OCI-LY1 (cell line): ENCODE measurements around the gene SPTSSB.

Experiments used
- H2AFZ ChIP-seq: fragments of 200-600 bp; sonication (generic), shearing (Covaris generic); 2 replicates; pipeline ENCODE4 v1.6.0; 2014; ENCODE audit warnings: antibody characterized with exemption, mild to moderate bottlenecking, low read length
- H3F3A ChIP-seq: fragments of 200-600 bp; sonication (generic), shearing (Covaris generic); 2 replicates; pipeline ENCODE4 v1.6.0; 2014; ENCODE audit warnings: mild to moderate bottlenecking, antibody characterized with exemption, low read length, moderate library complexity; ENCODE audit not compliant: insufficient read depth
- H3K27ac ChIP-seq: fragments of 200-600 bp; sonication (generic); 2 replicates; pipeline ENCODE4 v1.5.1; 2014; ENCODE audit warnings: low read length, mixed run types, mild to moderate bottlenecking, low read depth; ENCODE audit not compliant: poor library complexity, severe bottlenecking
- H3K27me3 ChIP-seq: fragments of 200-600 bp; sonication (generic); 2 replicates; pipeline ENCODE4 v1.6.0; 2014; ENCODE audit warnings: antibody characterized with exemption, mild to moderate bottlenecking, low read length, moderate library complexity; ENCODE audit not compliant: insufficient read depth
- H3K36me3 ChIP-seq: fragments of 200-600 bp; sonication (generic); 2 replicates; pipeline ENCODE4 v1.6.1; 2014; ENCODE audit warnings: mild to moderate bottlenecking, antibody characterized with exemption, low read length, moderate library complexity, mixed read lengths; ENCODE audit not compliant: insufficient read depth
- H3K4me1 ChIP-seq: fragments of 200-600 bp; sonication (generic); 2 replicates; pipeline ENCODE4 v1.5.1; 2014; ENCODE audit warnings: mild to moderate bottlenecking, low read length, moderate library complexity; ENCODE audit not compliant: insufficient read depth, severe bottlenecking
- H3K4me2 ChIP-seq: fragments of 200-600 bp; sonication (generic), shearing (Covaris generic); 2 replicates; pipeline ENCODE4 v1.6.1; 2014; ENCODE audit warnings: low read length
- H3K4me3 ChIP-seq: fragments of 200-600 bp; sonication (generic); 2 replicates; pipeline ENCODE4 v1.5.1; 2014; ENCODE audit warnings: low read length, low read depth, mild to moderate bottlenecking, mixed read lengths; ENCODE audit not compliant: poor library complexity, severe bottlenecking
- H3K79me2 ChIP-seq: fragments of 200-600 bp; shearing (Covaris generic); 2 replicates; pipeline ENCODE4 v1.6.1; 2016; ENCODE audit warnings: mixed run types, low read length, mixed read lengths; ENCODE audit not compliant: insufficient read depth
- H3K9ac ChIP-seq: fragments of 200-600 bp; sonication (generic), shearing (Covaris generic); 2 replicates; pipeline ENCODE4 v1.6.1; 2014; ENCODE audit warnings: mild to moderate bottlenecking, low read length, mixed read lengths
- H3K9me2 ChIP-seq: fragments of 200-600 bp; sonication (generic), shearing (Covaris generic); 2 replicates; pipeline ENCODE4 v1.6.1; 2014; ENCODE audit warnings: low read depth, mild to moderate bottlenecking, low read length, mixed read lengths
- H3K9me3 ChIP-seq: fragments of 200-600 bp; shearing (Covaris generic); 2 replicates; pipeline ENCODE4 v1.6.1; 2014; ENCODE audit warnings: low read length, mixed read lengths
- H4K20me1 ChIP-seq: fragments of 200-600 bp; sonication (generic), shearing (Covaris generic); 2 replicates; pipeline ENCODE4 v1.6.0; 2016; ENCODE audit warnings: mild to moderate bottlenecking, low read length; ENCODE audit not compliant: insufficient read depth
- EZH2 ChIP-seq: fragments of 200-600 bp; sonication (generic), shearing (Covaris generic); IDR thresholded peaks from 2 replicates; pipeline ENCODE4 v1.8.0; 2017; ENCODE audit warnings: borderline replicate concordance, mixed run types, mild to moderate bottlenecking, antibody characterized with exemption, low read length, moderate library complexity, mixed read lengths
- TF ChIP-seq, protein P1 (sequence below): fragments of 200-600 bp; sonication (generic), shearing (Covaris generic); IDR thresholded peaks from 2 replicates; pipeline ENCODE4 v1.5.1; 2017; ENCODE audit warnings: mild to moderate bottlenecking, antibody characterized with exemption, low read length, moderate library complexity, mixed read lengths

SPTSSB gene

GRCh38 chr3:161369531-161369930 lies 1.8 kb downstream of the SPTSSB start:
- no peaks in the 10 kb centered on the region for H3F3A ChIP-seq
- H3K9ac ChIP-seq = no peak overlapping the region
- H3K4me3 ChIP-seq = no peak overlapping the region
- H3K4me1 ChIP-seq = no peaks in the 10 kb centered on the region
- no peak for TF ChIP-seq EZH2
- TF ChIP-seq, protein P1, sequence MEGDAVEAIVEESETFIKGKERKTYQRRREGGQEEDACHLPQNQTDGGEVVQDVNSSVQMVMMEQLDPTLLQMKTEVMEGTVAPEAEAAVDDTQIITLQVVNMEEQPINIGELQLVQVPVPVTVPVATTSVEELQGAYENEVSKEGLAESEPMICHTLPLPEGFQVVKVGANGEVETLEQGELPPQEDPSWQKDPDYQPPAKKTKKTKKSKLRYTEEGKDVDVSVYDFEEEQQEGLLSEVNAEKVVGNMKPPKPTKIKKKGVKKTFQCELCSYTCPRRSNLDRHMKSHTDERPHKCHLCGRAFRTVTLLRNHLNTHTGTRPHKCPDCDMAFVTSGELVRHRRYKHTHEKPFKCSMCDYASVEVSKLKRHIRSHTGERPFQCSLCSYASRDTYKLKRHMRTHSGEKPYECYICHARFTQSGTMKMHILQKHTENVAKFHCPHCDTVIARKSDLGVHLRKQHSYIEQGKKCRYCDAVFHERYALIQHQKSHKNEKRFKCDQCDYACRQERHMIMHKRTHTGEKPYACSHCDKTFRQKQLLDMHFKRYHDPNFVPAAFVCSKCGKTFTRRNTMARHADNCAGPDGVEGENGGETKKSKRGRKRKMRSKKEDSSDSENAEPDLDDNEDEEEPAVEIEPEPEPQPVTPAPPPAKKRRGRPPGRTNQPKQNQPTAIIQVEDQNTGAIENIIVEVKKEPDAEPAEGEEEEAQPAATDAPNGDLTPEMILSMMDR = no peak
- H3K36me3 ChIP-seq = no peaks in the 10 kb centered on the region
- no peaks in the 10 kb centered on the region for H3K9me3 ChIP-seq
- H3K9me2 ChIP-seq = no peaks in the 10 kb centered on the region
- H2AFZ ChIP-seq = no peak overlapping the region
- no peaks in the 10 kb centered on the region for H4K20me1 ChIP-seq
- no peak overlapping the region for H3K4me2 ChIP-seq
- no peaks in the 10 kb centered on the region; the same call in none of the 2 replicates for H3K27me3 ChIP-seq
- no peaks in the 10 kb centered on the region for H3K79me2 ChIP-seq
- no peak overlapping the region for H3K27ac ChIP-seq

DNA sequence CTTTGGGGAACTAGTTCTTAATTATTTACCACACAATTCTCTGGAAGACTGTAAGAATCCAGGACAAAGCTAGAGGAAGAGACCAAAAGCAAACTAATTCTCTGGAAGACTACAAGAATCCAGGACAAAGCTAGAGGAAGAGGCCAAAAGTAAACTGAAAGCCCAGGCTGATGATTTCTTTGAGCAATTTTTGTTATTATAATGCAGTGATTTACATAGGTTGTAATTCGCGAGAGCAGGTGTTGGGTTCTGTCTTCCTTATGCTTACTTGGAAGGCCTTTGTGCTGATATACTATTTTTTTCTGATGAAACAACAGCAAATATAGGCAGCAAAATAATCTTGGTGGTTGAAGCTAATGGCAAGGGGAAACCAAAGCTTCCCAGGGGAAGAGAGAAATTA lies 5.2 kb downstream of the SPTSSB start:
- Histone ChIP-seq H3K27me3 (no peaks in the 10 kb centered on the region; the same call in none of the 2 replicates), H3K9me3 (no peaks in the 10 kb centered on the region), H3K27ac (no peak overlapping the region), H4K20me1 (no peaks in the 10 kb centered on the region), H3F3A (no peaks in the 10 kb centered on the region), H3K36me3 (no peaks in the 10 kb centered on the region), H3K9ac (no peak overlapping the region), H3K9me2 (no peaks in the 10 kb centered on the region), H3K79me2 (no peaks in the 10 kb centered on the region; the same call in 1 of the 2 replicates), H3K4me3 (no peak overlapping the region), H3K4me2 (no peak overlapping the region), H3K4me1 (no peaks in the 10 kb centered on the region), H2AFZ (no peak overlapping the region)
- TF ChIP-seq EZH2 = no peak
- TF ChIP-seq, protein P1 = no peak

GRCh38 chr3:161358488-161358887 lies 12.8 kb downstream of the SPTSSB start:
- Histone ChIP-seq H3K9me2 (no peaks in the 10 kb centered on the region), H3K36me3 (no peaks in the 10 kb centered on the region), H3F3A (no peaks in the 10 kb centered on the region), H2AFZ (no peak overlapping the region), H3K4me3 (no peak overlapping the region), H3K9me3 (no peaks in the 10 kb centered on the region), H3K79me2 (no peaks in the 10 kb centered on the region; the same call in 1 of the 2 replicates), H3K9ac (no peak overlapping the region), H3K4me2 (no peak overlapping the region), H4K20me1 (no peaks in the 10 kb centered on the region), H3K27me3 (0 out of 2 replicates have a peak, but pooled peaks cover 4% of the 10 kb centered on the region), H3K27ac (no peak overlapping the region), H3K4me1 (no peaks in the 10 kb centered on the region)
- no peak for TF ChIP-seq EZH2
- TF ChIP-seq, protein P1 = no peak
